ENCODE measurements around the gene ZNF836.
"Not testable (repeated sequence)": the region's sequence is repeated elsewhere in the genome, so short reads cannot be mapped to it uniquely, and the experiment has no call there.

The ZNF836 gene

GRCh38 chr19:52171321-52172169 is at the start of gene ZNF836:
TSS of gene ZNF836 (minus strand) at chr19:52171621. CDS start at chr19:52168072, 3,549 bp downstream.
- DNase-seq (ENCODE audit: low spot score): peak; percentile 87

GRCh38 chr19:52221031-52221430 is 49.6 kb upstream of the ZNF836 start:
- DNase-seq (ENCODE audit: low spot score): no peak

- no peak for DNase-seq (ENCODE audit: low spot score)
Observed at GRCh38 chr19:52219611-52220010, 48.2 kb upstream of the ZNF836 start.

GRCh38 chr19:52217576-52217975 is 46.2 kb upstream of the ZNF836 start:
- no peak for DNase-seq (ENCODE audit: low spot score)

- DNase-seq (ENCODE audit: low spot score): no peak
Observed at GRCh38 chr19:52216401-52216800, 45.0 kb upstream of the ZNF836 start.

- no peak for DNase-seq (ENCODE audit: low spot score)
Observed at GRCh38 chr19:52214241-52214640, 42.8 kb upstream of the ZNF836 start.

- no peak for DNase-seq (ENCODE audit: low spot score)
Observed at GRCh38 chr19:52212572-52213255, 41.3 kb upstream of the ZNF836 start.

- DNase-seq (ENCODE audit: low spot score): no peak
Observed at GRCh38 chr19:52211926-52212571, 40.6 kb upstream of the ZNF836 start.

GRCh38 chr19:52211203-52211602 is 39.8 kb upstream of the ZNF836 start:
- no peak for DNase-seq (ENCODE audit: low spot score)

- DNase-seq (ENCODE audit: low spot score): no peak
Observed at GRCh38 chr19:52206481-52206880, 35.1 kb upstream of the ZNF836 start.

GRCh38 chr19:52200755-52201391 is 29.5 kb upstream of the ZNF836 start:
- DNase-seq (ENCODE audit: low spot score): not testable (repeated sequence)

- no peak for DNase-seq (ENCODE audit: low spot score)
Observed at GRCh38 chr19:52200044-52200443, 28.6 kb upstream of the ZNF836 start.

GRCh38 chr19:52198678-52199077 is 27.3 kb upstream of the ZNF836 start:
- no peak for DNase-seq (ENCODE audit: low spot score)

- no peak for DNase-seq (ENCODE audit: low spot score)
Observed at GRCh38 chr19:52197964-52198363, 26.5 kb upstream of the ZNF836 start.

GRCh38 chr19:52196256-52196967 is 25.0 kb upstream of the ZNF836 start:
- DNase-seq (ENCODE audit: low spot score): no peak

- DNase-seq (ENCODE audit: low spot score): peak; percentile 21
Observed at GRCh38 chr19:52191951-52192350, 20.5 kb upstream of the ZNF836 start.

- DNase-seq (ENCODE audit: low spot score): no peak
Observed at GRCh38 chr19:52191389-52191788, 20.0 kb upstream of the ZNF836 start.

GRCh38 chr19:52190487-52191293 is 19.3 kb upstream of the ZNF836 start:
- DNase-seq (ENCODE audit: low spot score): peak; percentile 56

- DNase-seq (ENCODE audit: low spot score): peak; percentile 100
Observed at GRCh38 chr19:52189735-52190486, 18.5 kb upstream of the ZNF836 start, which contains the start of gene PPP2R1A. TSS of gene PPP2R1A (plus strand) at chr19:52190052. CDS start at chr19:52190097, 45 bp downstream.

Data from NAMALWA (cell line).